Gastrocnemius medialis (tissue), 4 donors: ENCODE measurements around the gene BET1L.

Experiments used
- POLR2A ChIP-seq, 2 donors: fragments of 450-650 bp; IDR thresholded peaks; one replicate each; pipeline ENCODE4 v1.6.1; 2017; ENCODE audit warnings: antibody characterized with exemption in 2 of 2, mild to moderate bottlenecking in 2 of 2, moderate library complexity in 2 of 2
- TF ChIP-seq, protein P1 (sequence below), 5 experiments: fragments of 450-650 bp in 3 of 5; fragments of 200-600 bp in 2 of 5; sonication (generic) in 2 of 5; IDR thresholded peaks in 4 of 5; conservative IDR thresholded peaks in 1 of 5; 1 replicate in 4 of 5; 2 replicates in 1 of 5; pipeline ENCODE4 v1.5.1; 2016 to 2019; ENCODE audit warnings: antibody characterized with exemption in 5 of 5, mild to moderate bottlenecking in 3 of 5, moderate library complexity in 3 of 5

GRCh38 chr11:230431-230830 lies 23.2 kb upstream of the BET1L start:
- TF ChIP-seq, protein P1, sequence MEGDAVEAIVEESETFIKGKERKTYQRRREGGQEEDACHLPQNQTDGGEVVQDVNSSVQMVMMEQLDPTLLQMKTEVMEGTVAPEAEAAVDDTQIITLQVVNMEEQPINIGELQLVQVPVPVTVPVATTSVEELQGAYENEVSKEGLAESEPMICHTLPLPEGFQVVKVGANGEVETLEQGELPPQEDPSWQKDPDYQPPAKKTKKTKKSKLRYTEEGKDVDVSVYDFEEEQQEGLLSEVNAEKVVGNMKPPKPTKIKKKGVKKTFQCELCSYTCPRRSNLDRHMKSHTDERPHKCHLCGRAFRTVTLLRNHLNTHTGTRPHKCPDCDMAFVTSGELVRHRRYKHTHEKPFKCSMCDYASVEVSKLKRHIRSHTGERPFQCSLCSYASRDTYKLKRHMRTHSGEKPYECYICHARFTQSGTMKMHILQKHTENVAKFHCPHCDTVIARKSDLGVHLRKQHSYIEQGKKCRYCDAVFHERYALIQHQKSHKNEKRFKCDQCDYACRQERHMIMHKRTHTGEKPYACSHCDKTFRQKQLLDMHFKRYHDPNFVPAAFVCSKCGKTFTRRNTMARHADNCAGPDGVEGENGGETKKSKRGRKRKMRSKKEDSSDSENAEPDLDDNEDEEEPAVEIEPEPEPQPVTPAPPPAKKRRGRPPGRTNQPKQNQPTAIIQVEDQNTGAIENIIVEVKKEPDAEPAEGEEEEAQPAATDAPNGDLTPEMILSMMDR (IDR thresholded peaks at IDR 0.05 in 4 of 5, conservative IDR thresholded peaks at IDR 0.05 in 1 of 5) = no peak
- TF ChIP-seq POLR2A (IDR thresholded peaks at IDR 0.05) = no peak
